ENCODE measurements around the gene VMO1.

DNA sequence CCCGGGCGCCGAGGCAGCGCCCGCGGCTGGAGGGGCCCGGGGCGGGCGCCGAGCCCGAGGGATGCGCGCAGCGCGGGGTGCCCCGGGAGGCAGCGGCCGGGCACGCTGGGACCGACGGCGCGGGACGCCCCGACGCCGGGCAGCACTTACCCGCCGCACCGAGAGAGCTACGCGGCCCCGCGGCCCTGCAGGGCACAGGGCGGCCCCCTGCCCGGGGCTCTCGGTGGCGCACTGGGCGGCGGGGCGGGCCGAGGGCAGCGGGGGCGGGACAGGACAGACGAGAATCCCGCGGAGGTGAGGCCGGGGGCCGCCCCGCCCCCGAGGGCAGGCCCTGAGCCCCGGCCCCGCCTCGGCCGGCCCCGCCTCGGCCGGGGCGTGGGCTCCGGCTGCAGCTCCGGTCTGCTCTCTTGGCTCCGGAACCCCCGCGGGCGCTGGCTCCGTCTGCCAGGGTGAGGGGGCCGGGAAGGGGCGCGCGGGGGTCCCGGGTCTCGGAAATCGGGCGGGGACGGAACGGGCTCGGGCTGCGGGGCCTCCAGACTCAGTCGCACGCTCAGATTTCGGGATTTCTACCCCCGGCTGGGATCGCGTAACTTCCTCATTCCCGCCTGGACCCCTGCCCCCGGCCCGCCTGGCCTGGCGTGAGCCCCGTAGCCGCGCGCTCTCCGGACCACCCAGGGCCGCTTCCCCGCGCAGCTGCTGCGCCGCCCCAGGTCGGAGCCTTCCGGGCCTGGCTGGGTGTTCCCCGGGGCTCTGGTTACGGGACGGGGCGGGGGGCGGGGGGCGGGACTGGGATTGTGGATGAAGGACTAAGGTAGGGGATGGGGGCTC is 20.8 kb upstream of the VMO1 start, which contains the start of gene PLD2:
- peak; percentile 62 for TF ChIP-seq POLR2A (IDR thresholded peaks at IDR 0.05)
- TF ChIP-seq, protein P1, sequence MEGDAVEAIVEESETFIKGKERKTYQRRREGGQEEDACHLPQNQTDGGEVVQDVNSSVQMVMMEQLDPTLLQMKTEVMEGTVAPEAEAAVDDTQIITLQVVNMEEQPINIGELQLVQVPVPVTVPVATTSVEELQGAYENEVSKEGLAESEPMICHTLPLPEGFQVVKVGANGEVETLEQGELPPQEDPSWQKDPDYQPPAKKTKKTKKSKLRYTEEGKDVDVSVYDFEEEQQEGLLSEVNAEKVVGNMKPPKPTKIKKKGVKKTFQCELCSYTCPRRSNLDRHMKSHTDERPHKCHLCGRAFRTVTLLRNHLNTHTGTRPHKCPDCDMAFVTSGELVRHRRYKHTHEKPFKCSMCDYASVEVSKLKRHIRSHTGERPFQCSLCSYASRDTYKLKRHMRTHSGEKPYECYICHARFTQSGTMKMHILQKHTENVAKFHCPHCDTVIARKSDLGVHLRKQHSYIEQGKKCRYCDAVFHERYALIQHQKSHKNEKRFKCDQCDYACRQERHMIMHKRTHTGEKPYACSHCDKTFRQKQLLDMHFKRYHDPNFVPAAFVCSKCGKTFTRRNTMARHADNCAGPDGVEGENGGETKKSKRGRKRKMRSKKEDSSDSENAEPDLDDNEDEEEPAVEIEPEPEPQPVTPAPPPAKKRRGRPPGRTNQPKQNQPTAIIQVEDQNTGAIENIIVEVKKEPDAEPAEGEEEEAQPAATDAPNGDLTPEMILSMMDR (IDR thresholded peaks at IDR 0.05): no peak

Data from right lobe of liver (tissue), 4 donors.